Testis (tissue), 2 donors: ENCODE results near the gene CATSPERE.

Experiments
- POLR2A ChIP-seq: fragments of 450-650 bp; IDR thresholded peaks from one replicate; pipeline ENCODE4 v1.6.1; 2017; ENCODE audit warnings: antibody characterized with exemption, mild to moderate bottlenecking, moderate library complexity
- TF ChIP-seq, protein P1 (sequence below), 3 experiments: fragments of 450-650 bp in 2 of 3; fragments of 200-600 bp in 1 of 3; sonication (generic) in 1 of 3; IDR thresholded peaks; one replicate each; pipeline ENCODE4 v1.5.1; 2016 to 2019; ENCODE audit warnings: antibody characterized with exemption in 3 of 3, mild to moderate bottlenecking in 2 of 3, moderate library complexity in 1 of 3

DNA sequence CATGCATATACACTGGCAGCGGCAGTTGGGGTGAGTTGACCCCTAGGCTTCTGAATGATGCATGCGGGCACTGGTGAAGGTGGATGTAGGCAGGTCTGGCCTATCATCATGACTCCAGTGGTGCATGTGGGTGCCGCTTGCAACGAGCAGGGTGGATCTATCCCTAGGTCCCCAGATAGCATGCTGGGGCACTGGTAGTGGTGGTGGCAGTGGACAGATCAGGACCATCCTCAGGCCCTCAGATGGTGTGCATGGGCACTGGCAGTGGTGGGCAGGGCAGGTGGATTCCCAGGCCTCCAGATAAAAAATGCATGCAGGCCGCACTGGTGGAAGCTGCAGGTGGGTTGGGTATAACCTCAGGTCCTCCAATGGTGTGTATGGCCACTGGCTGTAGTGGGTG is 52.4 kb downstream of the CATSPERE start:
- TF ChIP-seq, protein P1, sequence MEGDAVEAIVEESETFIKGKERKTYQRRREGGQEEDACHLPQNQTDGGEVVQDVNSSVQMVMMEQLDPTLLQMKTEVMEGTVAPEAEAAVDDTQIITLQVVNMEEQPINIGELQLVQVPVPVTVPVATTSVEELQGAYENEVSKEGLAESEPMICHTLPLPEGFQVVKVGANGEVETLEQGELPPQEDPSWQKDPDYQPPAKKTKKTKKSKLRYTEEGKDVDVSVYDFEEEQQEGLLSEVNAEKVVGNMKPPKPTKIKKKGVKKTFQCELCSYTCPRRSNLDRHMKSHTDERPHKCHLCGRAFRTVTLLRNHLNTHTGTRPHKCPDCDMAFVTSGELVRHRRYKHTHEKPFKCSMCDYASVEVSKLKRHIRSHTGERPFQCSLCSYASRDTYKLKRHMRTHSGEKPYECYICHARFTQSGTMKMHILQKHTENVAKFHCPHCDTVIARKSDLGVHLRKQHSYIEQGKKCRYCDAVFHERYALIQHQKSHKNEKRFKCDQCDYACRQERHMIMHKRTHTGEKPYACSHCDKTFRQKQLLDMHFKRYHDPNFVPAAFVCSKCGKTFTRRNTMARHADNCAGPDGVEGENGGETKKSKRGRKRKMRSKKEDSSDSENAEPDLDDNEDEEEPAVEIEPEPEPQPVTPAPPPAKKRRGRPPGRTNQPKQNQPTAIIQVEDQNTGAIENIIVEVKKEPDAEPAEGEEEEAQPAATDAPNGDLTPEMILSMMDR (IDR thresholded peaks at IDR 0.05), result no peak
- TF ChIP-seq POLR2A, result no peak
